Measurements from ENCODE around the gene UBE2G2.

DNA sequence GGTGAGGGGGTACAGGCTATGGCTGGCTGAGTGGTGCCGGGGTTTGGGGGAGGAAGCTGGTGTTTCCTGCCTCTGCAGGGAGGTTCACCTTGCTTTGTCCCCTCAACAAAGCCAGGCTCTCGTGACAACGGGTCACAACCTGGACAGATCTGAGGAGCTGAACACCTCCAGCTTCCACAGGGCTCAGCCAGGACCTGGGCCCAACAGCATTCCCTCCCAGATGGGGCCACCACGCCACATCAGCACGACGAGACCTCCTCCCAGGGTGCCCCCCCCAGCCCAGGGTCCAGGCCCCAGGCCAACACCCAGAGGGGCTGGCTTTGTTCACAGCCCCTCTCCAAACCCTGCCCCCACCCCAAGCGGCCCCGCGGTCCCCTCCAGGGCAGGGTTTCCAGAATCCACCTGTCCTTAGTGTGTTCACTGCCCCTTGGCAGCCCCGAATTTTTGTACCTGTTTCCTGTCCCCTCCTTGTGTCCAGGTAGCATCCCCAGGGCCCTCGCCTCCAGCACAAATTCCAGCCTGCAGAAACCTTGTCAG, 34.7 kb downstream of the UBE2G2 start:
- TF ChIP-seq EZH2phosphoT487 (IDR thresholded peaks at IDR 0.05; ENCODE audit: insufficient read depth, low read depth) (no peak), EZH2 (IDR thresholded peaks at IDR 0.05; ENCODE audit: insufficient read depth, poor library complexity, severe bottlenecking) (no peak)
